Thyroid gland (tissue), 4 donors: Measurements from ENCODE around the gene FGF21.
"Not testable (repeated sequence)": the region's sequence is repeated elsewhere in the genome, so short reads cannot be mapped to it uniquely, and the experiment has no call there.

Experiments used
- POLR2A ChIP-seq, 2 donors: fragments of 450-650 bp; IDR thresholded peaks; one replicate each; pipeline ENCODE4 v1.6.1; 2017; ENCODE audit warnings: antibody characterized with exemption in 2 of 2, mild to moderate bottlenecking in 2 of 2, moderate library complexity in 1 of 2
- TF ChIP-seq, protein P1 (sequence below), 6 experiments: fragments of 200-600 bp in 3 of 6; fragments of 450-650 bp in 3 of 6; sonication (generic) in 3 of 6; IDR thresholded peaks; one replicate each; pipeline ENCODE4 v1.5.1; 2016 to 2019; ENCODE audit warnings: antibody characterized with exemption in 6 of 6, mild to moderate bottlenecking in 2 of 6, inconsistent platforms in 1 of 6, moderate library complexity in 1 of 6

DNA sequence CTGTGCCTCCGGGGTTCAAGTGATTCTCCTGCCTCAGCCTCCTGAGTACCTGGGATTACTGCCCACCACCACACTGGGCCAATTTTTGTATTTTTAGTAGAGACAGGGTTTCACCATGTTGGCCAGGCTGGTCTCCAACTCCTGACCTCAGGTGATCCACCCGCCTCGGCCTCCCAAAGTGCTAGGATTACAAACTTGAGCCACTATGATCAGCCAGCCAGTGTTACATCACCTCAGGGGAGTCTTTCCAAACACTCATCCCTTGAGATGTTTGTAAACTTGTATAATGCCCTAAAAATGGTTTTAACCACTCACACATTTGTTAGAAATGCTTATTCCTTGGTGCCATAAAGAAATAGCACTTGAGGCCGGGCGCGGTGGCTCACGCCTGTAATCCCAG lies 31.1 kb downstream of the FGF21 start:
- TF ChIP-seq, protein P1, sequence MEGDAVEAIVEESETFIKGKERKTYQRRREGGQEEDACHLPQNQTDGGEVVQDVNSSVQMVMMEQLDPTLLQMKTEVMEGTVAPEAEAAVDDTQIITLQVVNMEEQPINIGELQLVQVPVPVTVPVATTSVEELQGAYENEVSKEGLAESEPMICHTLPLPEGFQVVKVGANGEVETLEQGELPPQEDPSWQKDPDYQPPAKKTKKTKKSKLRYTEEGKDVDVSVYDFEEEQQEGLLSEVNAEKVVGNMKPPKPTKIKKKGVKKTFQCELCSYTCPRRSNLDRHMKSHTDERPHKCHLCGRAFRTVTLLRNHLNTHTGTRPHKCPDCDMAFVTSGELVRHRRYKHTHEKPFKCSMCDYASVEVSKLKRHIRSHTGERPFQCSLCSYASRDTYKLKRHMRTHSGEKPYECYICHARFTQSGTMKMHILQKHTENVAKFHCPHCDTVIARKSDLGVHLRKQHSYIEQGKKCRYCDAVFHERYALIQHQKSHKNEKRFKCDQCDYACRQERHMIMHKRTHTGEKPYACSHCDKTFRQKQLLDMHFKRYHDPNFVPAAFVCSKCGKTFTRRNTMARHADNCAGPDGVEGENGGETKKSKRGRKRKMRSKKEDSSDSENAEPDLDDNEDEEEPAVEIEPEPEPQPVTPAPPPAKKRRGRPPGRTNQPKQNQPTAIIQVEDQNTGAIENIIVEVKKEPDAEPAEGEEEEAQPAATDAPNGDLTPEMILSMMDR (IDR thresholded peaks at IDR 0.05) = not testable (repeated sequence)
- not testable (repeated sequence) for TF ChIP-seq POLR2A (IDR thresholded peaks at IDR 0.05)
